Peyer's patch (tissue), 4 donors: ENCODE measurements around the gene AAGAB. TPM values are rescaled to one million over a fixed set of nuclear protein-coding genes. Genes with fewer than 3 reads are reported as not detected.

Source experiments
- DNase-seq, 3 donors: peaks; one replicate each; pipeline ENCODE4 v3.0.0-alpha.2; 2017 to 2019
- H3K27ac ChIP-seq, 4 donors: fragments of 200-600 bp; sonication (generic); one replicate each; pipeline ENCODE4 v1.5.1; 2016 to 2019
- H3K27me3 ChIP-seq, 2 donors: fragments of 200-600 bp; sonication (generic); one replicate each; pipeline ENCODE4 v1.5.1; 2019
- H3K36me3 ChIP-seq, 3 donors: fragments of 200-600 bp; sonication (generic); one replicate each; pipeline ENCODE4 v1.5.1; 2016 to 2019
- H3K4me1 ChIP-seq, 4 donors: fragments of 200-600 bp; sonication (generic); one replicate each; pipeline ENCODE4 v1.5.1; 2016 to 2019
- H3K4me3 ChIP-seq, 4 donors: fragments of 200-600 bp; sonication (generic); 1 replicate in 3 of 4; 2 replicates in 1 of 4; pipeline ENCODE4 v1.5.1; 2016 to 2019; ENCODE audit warnings: mild to moderate bottlenecking in 1 of 4
- H3K9me3 ChIP-seq, 4 donors: fragments of 200-600 bp; sonication (generic); one replicate each; pipeline ENCODE4 v1.5.1; 2016 to 2019; ENCODE audit warnings: mild to moderate bottlenecking in 1 of 4
- POLR2A ChIP-seq, 2 donors: fragments of 450-650 bp; IDR thresholded peaks; one replicate each; pipeline ENCODE4 v1.5.1; 2017; ENCODE audit warnings: antibody characterized with exemption in 2 of 2, mild to moderate bottlenecking in 2 of 2, moderate library complexity in 2 of 2
- total RNA-seq, 4 donors: library from RNA; depleted of rRNA; stranded (reverse); fragments of >200 nt; gene quantifications; one replicate each; pipeline ENCODE4 v1.1.0, GENCODE V29; 2016
- TF ChIP-seq, protein P1 (sequence below), 6 experiments: fragments of 450-650 bp in 4 of 6; fragments of 200-600 bp in 2 of 6; sonication (generic) in 1 of 6; IDR thresholded peaks; one replicate each; pipeline ENCODE4 v1.5.1; 2017 to 2019; ENCODE audit warnings: antibody characterized with exemption in 6 of 6, mild to moderate bottlenecking in 3 of 6, moderate library complexity in 1 of 6

Gene AAGAB, protein sequence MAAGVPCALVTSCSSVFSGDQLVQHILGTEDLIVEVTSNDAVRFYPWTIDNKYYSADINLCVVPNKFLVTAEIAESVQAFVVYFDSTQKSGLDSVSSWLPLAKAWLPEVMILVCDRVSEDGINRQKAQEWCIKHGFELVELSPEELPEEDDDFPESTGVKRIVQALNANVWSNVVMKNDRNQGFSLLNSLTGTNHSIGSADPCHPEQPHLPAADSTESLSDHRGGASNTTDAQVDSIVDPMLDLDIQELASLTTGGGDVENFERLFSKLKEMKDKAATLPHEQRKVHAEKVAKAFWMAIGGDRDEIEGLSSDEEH
- total RNA-seq = 10 to 100 TPM; 27.5 to 54.5 (median 42.8) TPM

DNA sequence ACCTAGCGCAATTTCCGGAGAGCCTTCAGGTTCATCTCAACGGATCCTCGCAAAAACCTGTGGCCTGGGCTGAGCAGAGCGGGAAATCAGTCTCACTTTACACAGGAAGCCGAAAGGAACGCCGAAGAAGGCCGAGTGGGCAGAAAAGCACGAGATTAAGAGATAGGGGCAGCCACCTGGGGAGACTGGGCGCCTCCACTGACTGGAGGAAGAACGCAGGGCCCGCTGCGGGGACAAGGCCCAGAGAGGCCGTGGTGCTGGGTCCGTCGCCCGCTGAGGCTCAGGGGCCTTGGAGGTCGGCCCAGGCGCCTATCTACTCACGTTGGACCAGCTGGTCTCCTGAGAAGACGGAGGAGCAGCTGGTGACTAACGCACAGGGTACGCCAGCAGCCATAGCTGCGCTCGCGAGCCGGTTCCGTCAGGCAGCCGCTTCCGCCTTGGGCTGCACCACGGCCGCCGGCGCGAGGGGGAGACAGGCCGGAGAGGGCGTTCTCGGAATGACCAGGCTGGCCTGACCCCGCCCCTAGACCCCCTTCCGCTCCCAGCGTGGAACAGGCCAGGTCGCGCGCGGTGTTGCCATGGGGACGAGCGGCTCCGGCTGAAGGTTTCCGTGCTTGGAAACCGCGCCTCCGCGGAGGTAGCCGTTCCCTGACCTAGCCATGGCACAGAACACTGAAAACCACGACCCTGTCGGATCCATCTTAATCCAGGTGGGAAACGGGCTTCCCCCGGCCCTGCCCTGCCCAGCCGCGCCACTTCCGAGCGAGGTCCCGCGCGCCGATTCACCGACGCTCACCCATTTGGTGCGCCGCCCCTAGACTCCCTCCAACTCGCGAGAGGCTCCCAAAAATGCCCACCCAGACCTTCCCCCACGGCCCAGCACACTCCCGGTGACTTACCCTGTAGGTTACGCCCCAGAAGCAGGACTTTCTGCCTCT, at the start of gene AAGAB, which contains the start of gene IQCH:
Gene AAGAB (minus strand): TSS at position 424 of the 938 bp plus-strand sequence. CDS start 30 bp downstream, at position 394.
Gene IQCH (plus strand): TSS at position 549 of the 938 bp plus-strand sequence. CDS start 111 bp downstream, at position 660.
- peak within 1 kb of the TSS; percentile 82 to 90 (median 82) for H3K27ac ChIP-seq
- H3K4me1 ChIP-seq = peaks cover 0 to 10% (median 4%) of the 10 kb centered on the region in 4 donors
- no peaks in the 10 kb centered on the region for H3K27me3 ChIP-seq
- H3K36me3 ChIP-seq = no peaks in the 10 kb centered on the region
- peak; percentile 94 to 100 (median 99) for DNase-seq
- TF ChIP-seq, protein P1, sequence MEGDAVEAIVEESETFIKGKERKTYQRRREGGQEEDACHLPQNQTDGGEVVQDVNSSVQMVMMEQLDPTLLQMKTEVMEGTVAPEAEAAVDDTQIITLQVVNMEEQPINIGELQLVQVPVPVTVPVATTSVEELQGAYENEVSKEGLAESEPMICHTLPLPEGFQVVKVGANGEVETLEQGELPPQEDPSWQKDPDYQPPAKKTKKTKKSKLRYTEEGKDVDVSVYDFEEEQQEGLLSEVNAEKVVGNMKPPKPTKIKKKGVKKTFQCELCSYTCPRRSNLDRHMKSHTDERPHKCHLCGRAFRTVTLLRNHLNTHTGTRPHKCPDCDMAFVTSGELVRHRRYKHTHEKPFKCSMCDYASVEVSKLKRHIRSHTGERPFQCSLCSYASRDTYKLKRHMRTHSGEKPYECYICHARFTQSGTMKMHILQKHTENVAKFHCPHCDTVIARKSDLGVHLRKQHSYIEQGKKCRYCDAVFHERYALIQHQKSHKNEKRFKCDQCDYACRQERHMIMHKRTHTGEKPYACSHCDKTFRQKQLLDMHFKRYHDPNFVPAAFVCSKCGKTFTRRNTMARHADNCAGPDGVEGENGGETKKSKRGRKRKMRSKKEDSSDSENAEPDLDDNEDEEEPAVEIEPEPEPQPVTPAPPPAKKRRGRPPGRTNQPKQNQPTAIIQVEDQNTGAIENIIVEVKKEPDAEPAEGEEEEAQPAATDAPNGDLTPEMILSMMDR (IDR thresholded peaks at IDR 0.05) = peak in 2 of 6 experiments; percentile 20 to 32
- peak; percentile 67 to 87 for TF ChIP-seq POLR2A (IDR thresholded peaks at IDR 0.05)
- peak within 1 kb of the TSS; percentile 73 to 93 (median 81) for H3K4me3 ChIP-seq
- H3K9me3 ChIP-seq = no peaks in the 10 kb centered on the region

DNA sequence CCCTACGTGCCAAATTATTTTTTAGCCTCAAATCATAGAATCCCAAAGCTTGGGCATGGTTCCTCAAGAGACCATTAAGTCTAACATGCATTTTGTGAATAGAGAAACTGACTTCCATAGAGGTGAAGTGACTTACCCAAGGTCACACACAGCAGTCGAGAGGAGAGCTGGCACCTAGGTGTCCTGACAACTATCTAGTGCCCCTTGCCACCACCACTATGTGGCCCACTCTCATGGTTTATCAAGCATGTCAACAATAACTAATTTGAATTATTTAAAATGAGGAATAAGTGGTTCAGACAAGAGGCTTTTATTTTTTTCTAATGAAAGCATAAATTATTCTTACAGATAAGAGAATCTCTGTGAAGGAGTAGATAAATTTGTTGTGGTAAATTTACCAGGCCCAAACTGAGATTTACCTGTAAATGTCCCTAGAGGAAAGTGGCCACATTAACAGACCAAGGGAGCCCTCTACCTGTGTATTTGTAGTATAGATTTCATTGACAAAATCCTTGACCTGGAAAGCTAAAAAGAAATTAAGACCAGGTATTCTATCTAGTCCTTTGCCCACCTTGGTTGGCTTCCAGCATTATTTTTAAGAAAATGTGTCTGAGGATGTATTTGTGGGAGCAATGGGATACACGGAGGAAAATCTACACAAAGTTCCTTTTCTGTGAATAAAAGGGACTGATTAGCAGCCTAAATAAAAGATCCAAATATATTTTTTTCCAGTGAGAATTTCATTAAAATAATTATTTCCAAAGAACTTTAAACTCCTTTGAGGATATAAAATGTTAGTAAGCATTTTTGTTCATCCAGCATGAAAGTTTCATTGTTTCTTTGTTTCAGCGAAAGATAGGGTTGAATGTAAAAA, 49.3 kb upstream of the AAGAB start:
- no peak overlapping the region for H3K4me3 ChIP-seq
- no peaks in the 10 kb centered on the region for H3K27me3 ChIP-seq
- DNase-seq = no peak
- no peak for TF ChIP-seq POLR2A (IDR thresholded peaks at IDR 0.05)
- TF ChIP-seq, protein P1 (IDR thresholded peaks at IDR 0.05) = peak in 5 of 6 experiments; percentile 13 to 86 (median 77)
- H3K36me3 ChIP-seq = no peaks in the 10 kb centered on the region
- H3K4me1 ChIP-seq = no peaks in the 10 kb centered on the region
- H3K9me3 ChIP-seq = no peaks in the 10 kb centered on the region
- no peak overlapping the region for H3K27ac ChIP-seq

DNA sequence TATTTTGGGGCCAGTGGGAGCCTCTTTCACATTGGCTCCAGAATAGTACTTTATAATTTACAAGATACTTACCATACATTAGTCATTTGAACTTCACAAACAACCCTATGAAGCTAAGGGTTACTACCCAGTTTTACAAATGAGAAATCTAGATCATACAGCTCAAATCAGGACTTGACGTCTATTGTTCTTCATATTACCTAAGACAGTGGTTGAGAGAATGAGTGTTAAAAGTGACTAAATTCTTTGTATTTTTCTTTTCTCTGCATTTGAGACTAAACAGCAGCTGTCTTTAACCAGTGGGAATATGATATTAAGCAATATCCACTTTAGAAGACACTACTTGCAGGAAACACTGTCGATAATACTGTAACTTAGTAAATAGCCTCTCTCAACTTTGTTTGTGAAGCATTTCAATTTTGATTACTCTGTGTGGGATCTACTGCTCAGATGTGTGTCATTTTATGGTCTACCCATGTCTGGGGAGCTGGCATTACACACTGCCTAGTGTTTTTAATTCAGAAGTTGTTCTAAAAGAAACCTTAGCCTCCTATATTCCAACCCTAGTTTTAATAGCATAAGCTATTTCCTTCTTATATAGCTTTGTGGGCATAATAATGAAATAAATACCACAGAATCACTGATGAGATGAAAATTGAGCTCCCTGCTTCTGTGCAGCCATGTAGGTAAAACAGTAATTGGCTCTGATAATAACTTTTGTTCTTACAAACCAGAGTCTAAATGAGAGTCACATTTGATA, 46.0 kb upstream of the AAGAB start:
- Histone ChIP-seq H3K9me3 (no peaks in the 10 kb centered on the region), H3K4me3 (no peak overlapping the region), H3K27me3 (no peaks in the 10 kb centered on the region), H3K4me1 (no peaks in the 10 kb centered on the region), H3K27ac (no peak overlapping the region), H3K36me3 (no peaks in the 10 kb centered on the region)
- no peak for TF ChIP-seq POLR2A (IDR thresholded peaks at IDR 0.05)
- TF ChIP-seq, protein P1 (IDR thresholded peaks at IDR 0.05) = no peak
- no peak for DNase-seq

DNA sequence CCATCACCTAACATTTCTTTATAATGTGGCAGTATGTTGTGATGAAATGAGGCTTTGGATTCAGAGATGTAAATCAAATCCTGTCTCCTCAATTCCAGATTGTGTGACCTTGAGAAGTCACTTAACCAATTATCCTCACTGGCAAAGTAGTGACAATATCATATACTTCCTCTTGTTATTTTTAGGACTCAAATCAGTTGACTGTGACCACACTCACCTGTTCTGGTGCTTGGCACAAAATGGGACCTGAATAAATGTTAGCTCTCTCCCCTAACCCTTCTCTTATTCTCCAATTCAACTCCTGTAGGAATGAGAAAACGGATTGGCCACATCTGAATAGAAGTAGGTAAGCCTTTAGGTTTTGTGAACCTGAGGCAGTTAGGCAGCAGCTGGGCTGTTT, 42.2 kb upstream of the AAGAB start:
- H3K4me1 ChIP-seq = no peaks in the 10 kb centered on the region
- TF ChIP-seq, protein P1 (IDR thresholded peaks at IDR 0.05) = no peak
- no peak for TF ChIP-seq POLR2A (IDR thresholded peaks at IDR 0.05)
- H3K27me3 ChIP-seq = no peaks in the 10 kb centered on the region
- no peaks in the 10 kb centered on the region for H3K36me3 ChIP-seq
- H3K9me3 ChIP-seq = no peaks in the 10 kb centered on the region
- H3K4me3 ChIP-seq = no peak overlapping the region
- no peak overlapping the region for H3K27ac ChIP-seq
- DNase-seq = no peak
